ENCODE measurements around the gene VWA5A.

Gene VWA5A

DNA sequence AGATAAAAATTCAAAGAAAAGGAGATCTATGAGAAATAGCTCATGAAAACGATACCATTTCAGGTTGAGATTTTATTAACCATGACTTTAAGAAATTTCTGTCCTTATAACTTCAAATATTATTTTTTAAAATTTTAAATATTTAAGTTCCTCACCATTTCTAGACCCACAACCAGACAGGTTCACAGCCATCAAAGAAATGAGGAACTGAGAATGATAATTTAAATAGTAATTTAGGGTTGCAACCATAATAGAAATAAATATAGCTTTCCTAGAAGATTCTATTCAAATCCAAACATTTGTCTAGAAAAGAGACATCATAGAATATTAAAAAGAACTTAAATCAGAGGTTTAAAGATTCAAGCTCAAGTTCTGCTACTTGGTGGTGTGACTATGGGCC lies 5.9 kb upstream of the VWA5A start:
- no peak overlapping the region for H3K27ac ChIP-seq (ENCODE audit: low read length)
- H3K9me3 ChIP-seq (ENCODE audit: insufficient read depth, low read length) = no peaks in the 10 kb centered on the region
- peak overlapping the region; percentile 19; the same call in 1 of the 2 replicates for H3K4me2 ChIP-seq (ENCODE audit: low read length)
- H3K36me3 ChIP-seq (replicated peaks; ENCODE audit: low read depth, low read length) = no peaks in the 10 kb centered on the region
- no peaks in the 10 kb centered on the region for H3K79me2 ChIP-seq (ENCODE audit: low read length)
- no peak for TF ChIP-seq EZH2phosphoT487 (IDR thresholded peaks at IDR 0.05; ENCODE audit: low read depth)
- TF ChIP-seq, protein P1, sequence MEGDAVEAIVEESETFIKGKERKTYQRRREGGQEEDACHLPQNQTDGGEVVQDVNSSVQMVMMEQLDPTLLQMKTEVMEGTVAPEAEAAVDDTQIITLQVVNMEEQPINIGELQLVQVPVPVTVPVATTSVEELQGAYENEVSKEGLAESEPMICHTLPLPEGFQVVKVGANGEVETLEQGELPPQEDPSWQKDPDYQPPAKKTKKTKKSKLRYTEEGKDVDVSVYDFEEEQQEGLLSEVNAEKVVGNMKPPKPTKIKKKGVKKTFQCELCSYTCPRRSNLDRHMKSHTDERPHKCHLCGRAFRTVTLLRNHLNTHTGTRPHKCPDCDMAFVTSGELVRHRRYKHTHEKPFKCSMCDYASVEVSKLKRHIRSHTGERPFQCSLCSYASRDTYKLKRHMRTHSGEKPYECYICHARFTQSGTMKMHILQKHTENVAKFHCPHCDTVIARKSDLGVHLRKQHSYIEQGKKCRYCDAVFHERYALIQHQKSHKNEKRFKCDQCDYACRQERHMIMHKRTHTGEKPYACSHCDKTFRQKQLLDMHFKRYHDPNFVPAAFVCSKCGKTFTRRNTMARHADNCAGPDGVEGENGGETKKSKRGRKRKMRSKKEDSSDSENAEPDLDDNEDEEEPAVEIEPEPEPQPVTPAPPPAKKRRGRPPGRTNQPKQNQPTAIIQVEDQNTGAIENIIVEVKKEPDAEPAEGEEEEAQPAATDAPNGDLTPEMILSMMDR (IDR thresholded peaks at IDR 0.05; ENCODE audit: low read depth, low read length) = no peak
- H3K9ac ChIP-seq (ENCODE audit: low read length) = no peak overlapping the region
- peaks cover 16% of the 10 kb centered on the region for H3K4me1 ChIP-seq (ENCODE audit: low read length)
- H4K20me1 ChIP-seq (ENCODE audit: insufficient read depth, low read length) = no peaks in the 10 kb centered on the region
- peaks cover 4% of the 10 kb centered on the region for H3K27me3 ChIP-seq (ENCODE audit: low read depth, low read length)
- no peak overlapping the region for H2AFZ ChIP-seq (ENCODE audit: low read depth, low read length)
- no peak overlapping the region for H3K4me3 ChIP-seq (ENCODE audit: low read length)

GRCh38 chr11:124110201-124110600 lies 5.0 kb upstream of the VWA5A start:
- Histone ChIP-seq H3K4me3 (ENCODE audit: low read length) (no peak overlapping the region), H3K36me3 (replicated peaks; ENCODE audit: low read depth, low read length) (no peaks in the 10 kb centered on the region), H3K4me1 (ENCODE audit: low read length) (peaks cover 22% of the 10 kb centered on the region), H4K20me1 (ENCODE audit: insufficient read depth, low read length) (no peaks in the 10 kb centered on the region), H3K9ac (ENCODE audit: low read length) (no peak overlapping the region), H3K27ac (ENCODE audit: low read length) (no peak overlapping the region), H3K9me3 (ENCODE audit: insufficient read depth, low read length) (no peaks in the 10 kb centered on the region), H3K27me3 (ENCODE audit: low read depth, low read length) (peaks cover 4% of the 10 kb centered on the region), H3K79me2 (ENCODE audit: low read length) (no peaks in the 10 kb centered on the region), H2AFZ (ENCODE audit: low read depth, low read length) (no peak overlapping the region), H3K4me2 (ENCODE audit: low read length) (no peak overlapping the region)
- TF ChIP-seq, protein P1 (IDR thresholded peaks at IDR 0.05; ENCODE audit: low read depth, low read length) = no peak
- TF ChIP-seq EZH2phosphoT487 (IDR thresholded peaks at IDR 0.05; ENCODE audit: low read depth) = no peak

DNA sequence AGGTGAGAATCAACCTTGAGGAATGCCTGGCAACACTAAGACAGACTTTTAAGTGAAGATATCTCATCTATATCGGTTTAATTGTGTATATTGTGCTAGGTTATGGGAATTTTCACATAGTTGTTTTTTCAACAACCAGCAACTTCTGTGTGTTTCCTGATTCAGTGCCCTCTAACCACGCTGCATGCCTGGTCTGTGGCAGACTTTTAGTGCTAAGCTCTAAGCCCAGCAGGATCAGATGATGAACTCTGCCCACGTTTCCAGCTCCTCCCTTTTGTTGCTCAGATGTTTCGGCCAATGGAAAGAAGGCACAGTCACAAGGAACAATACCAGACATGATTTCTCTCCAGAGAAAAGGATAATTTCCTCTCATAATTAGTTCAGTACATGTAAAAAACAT lies 1.4 kb upstream of the VWA5A start:
- peaks cover 17% of the 10 kb centered on the region for H3K4me1 ChIP-seq (ENCODE audit: low read length)
- H4K20me1 ChIP-seq (ENCODE audit: insufficient read depth, low read length) = no peaks in the 10 kb centered on the region
- H3K4me3 ChIP-seq (ENCODE audit: low read length) = no peak overlapping the region
- H3K9me3 ChIP-seq (ENCODE audit: insufficient read depth, low read length) = no peaks in the 10 kb centered on the region
- TF ChIP-seq, protein P1 (IDR thresholded peaks at IDR 0.05; ENCODE audit: low read depth, low read length) = no peak
- no peak for TF ChIP-seq EZH2phosphoT487 (IDR thresholded peaks at IDR 0.05; ENCODE audit: low read depth)
- H3K27me3 ChIP-seq (ENCODE audit: low read depth, low read length) = no peaks in the 10 kb centered on the region
- H3K79me2 ChIP-seq (ENCODE audit: low read length) = no peaks in the 10 kb centered on the region
- no peak overlapping the region for H3K27ac ChIP-seq (ENCODE audit: low read length)
- no peak overlapping the region for H2AFZ ChIP-seq (ENCODE audit: low read depth, low read length)
- no peak overlapping the region for H3K9ac ChIP-seq (ENCODE audit: low read length)
- H3K4me2 ChIP-seq (ENCODE audit: low read length) = no peak overlapping the region
- no peaks in the 10 kb centered on the region for H3K36me3 ChIP-seq (replicated peaks; ENCODE audit: low read depth, low read length)

DNA sequence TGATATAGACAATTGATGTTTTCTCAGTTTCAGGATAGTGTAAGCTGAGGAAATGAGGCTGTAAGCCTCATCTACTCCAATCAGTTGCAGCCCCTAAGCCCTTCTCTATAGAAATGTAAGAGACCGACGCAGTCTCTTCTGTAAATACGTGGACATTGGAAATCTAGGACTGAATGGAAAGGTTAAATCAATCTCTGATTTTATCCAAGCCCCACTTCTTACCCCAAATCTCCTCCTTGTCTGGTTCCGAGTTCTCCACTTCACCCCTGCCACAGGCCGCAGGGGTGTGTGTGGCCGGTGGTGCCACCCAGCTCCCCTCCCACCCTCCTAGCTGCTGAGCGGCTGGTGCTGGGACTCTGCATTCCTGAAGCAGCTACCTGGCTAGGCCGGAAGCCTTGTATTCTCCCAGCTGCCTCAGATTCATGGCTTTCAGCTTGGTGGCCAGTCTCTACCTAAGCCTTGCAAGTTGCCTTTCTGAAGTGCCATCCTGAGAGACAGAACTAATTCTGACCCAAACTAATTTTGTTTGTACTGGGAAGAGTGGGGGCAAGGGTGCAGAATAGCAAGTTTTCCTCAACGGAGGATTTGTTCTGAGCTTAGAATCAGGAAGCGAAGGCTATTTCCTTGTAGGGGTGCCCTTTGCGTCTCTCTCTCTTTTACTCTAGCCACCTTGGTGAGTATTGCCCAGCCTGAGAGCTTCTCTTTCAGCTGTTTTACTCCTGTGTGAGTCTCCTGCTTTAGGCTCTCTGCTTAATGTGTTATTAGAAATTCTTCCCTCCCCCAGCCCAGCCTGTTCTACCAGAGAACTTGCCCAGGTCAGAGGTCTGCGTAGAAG lies 749 bp downstream of the VWA5A start:
- Histone ChIP-seq H3K4me3 (ENCODE audit: low read length) (peak overlapping the region; percentile 80), H4K20me1 (ENCODE audit: insufficient read depth, low read length) (no peaks in the 10 kb centered on the region), H3K4me2 (ENCODE audit: low read length) (peak overlapping the region; percentile 79), H3K79me2 (ENCODE audit: low read length) (no peaks in the 10 kb centered on the region), H3K9ac (ENCODE audit: low read length) (peak overlapping the region; percentile 56), H3K36me3 (replicated peaks; ENCODE audit: low read depth, low read length) (no peaks in the 10 kb centered on the region), H3K9me3 (ENCODE audit: insufficient read depth, low read length) (no peaks in the 10 kb centered on the region), H3K4me1 (ENCODE audit: low read length) (peaks cover 8% of the 10 kb centered on the region; the same call in 1 of the 2 replicates), H2AFZ (ENCODE audit: low read depth, low read length) (peak overlapping the region; percentile 97), H3K27ac (ENCODE audit: low read length) (no peak overlapping the region), H3K27me3 (ENCODE audit: low read depth, low read length) (no peaks in the 10 kb centered on the region)
- no peak for TF ChIP-seq EZH2phosphoT487 (IDR thresholded peaks at IDR 0.05; ENCODE audit: low read depth)
- TF ChIP-seq, protein P1 (IDR thresholded peaks at IDR 0.05; ENCODE audit: low read depth, low read length) = no peak

Data from OCI-LY3 (cell line).